ENCODE results near the gene SLC5A9. TPM values are rescaled to one million over a fixed set of nuclear protein-coding genes. Genes with fewer than 3 reads are reported as not detected.

The SLC5A9 gene
- total and polyA plus RNA-seq, 9 of the 15 experiments (the other 6 are each of a cell fraction or from before 2014, with no cell fraction given): not detected

DNA sequence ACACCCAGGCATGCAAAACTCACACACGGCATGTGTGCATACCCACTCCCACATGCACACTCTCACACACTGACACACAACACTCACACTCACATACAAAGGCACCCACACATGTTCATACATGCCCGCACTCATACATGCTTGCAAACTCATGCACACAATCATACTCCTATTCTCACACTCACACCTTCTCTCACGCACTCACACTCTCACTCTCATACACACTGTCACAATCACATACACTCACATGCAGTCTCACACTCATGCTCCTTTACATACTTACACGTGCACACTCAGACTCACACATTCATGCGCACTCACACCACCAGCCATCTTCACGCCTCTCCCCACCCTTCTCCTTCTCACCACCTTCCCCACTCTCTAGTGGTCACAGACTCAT lies 3.1 kb downstream of the SLC5A9 start:
- FAIRE-seq (no peak), ATAC-seq (no peak), DNase-seq (ENCODE audit: extremely low read depth in 1 of 4, low spot score in 3 of 4) (no peak)
- ChIA-PET CTCF (ENCODE audit: low intra/inter-chr PET ratio) (no interaction called here), POLR2A (interaction anchor here (0.8 kb wide), 1 partner anchor 271 kb away, joined by 3 read pairs; no protein-coding TSS in a partner anchor)
- Histone ChIP-seq H3K79me2 (ENCODE audit: control insufficient read depth, insufficient read depth, low read length) (no peaks in the 10 kb centered on the region), H3K27ac (ENCODE audit: extremely low read depth, low read depth, low read length) (no peak overlapping the region), H3K4me3 (no peak overlapping the region), H3K27me3 (ENCODE audit: control insufficient read depth in 2 of 2, insufficient read depth in 2 of 2, low read length in 2 of 2) (no peaks in the 10 kb centered on the region; a peak in 1 of 5 replicates), H3K9me1 (ENCODE audit: control insufficient read depth, insufficient read depth, low read length) (no peaks in the 10 kb centered on the region), H2AFZ (ENCODE audit: low read depth, low read length) (no peak overlapping the region), H3K9ac (ENCODE audit: insufficient read depth in 1 of 2, low read depth in 2 of 2, low read length in 2 of 2) (no peak overlapping the region), H3K4me1 (replicated peaks in 1 of 2; ENCODE audit: control insufficient read depth in 2 of 2, insufficient read depth in 2 of 2, low read length in 2 of 2) (no peaks in the 10 kb centered on the region), H4K20me1 (replicated peaks; ENCODE audit: control insufficient read depth, insufficient read depth, low read length) (peaks cover 3% of the 10 kb centered on the region; the same call in 1 of the 2 replicates), H3K4me2 (ENCODE audit: insufficient read depth, low read length) (no peak overlapping the region), H3K9me3 (replicated peaks; ENCODE audit: control insufficient read depth, insufficient read depth, low read depth, low read length) (no peaks in the 10 kb centered on the region), H3K36me3 (ENCODE audit: control insufficient read depth, insufficient read depth, low read length) (no peaks in the 10 kb centered on the region)
- 0% methylated on average over 6 of the region's 6 CpGs for WGBS (ENCODE audit: insufficient coverage, low coverage, missing lambda C conversion rate)
- intact Hi-C loops (cut with micrococcal nuclease): no loop called here
- BruUV-seq (replicated peaks): no TSS peak
- in situ Hi-C loops (cut with MboI): no loop called here
- TF ChIP-seq TGIF2 (CRISPR knock-in tag; IDR thresholded peaks at IDR 0.05) (no peak), ZNF41 (CRISPR knock-in tag; conservative IDR thresholded peaks at IDR 0.05) (no peak), ZKSCAN1 (IDR thresholded peaks at IDR 0.05; ENCODE audit: low read depth, low read length) (no peak), SP1 (CRISPR knock-in tag; IDR thresholded peaks at IDR 0.05) (no peak), SIX5 (IDR thresholded peaks at IDR 0.05; ENCODE audit: borderline replicate concordance in 1 of 2, insufficient read depth in 1 of 2, low read depth in 1 of 2, low read length in 2 of 2) (no peak), DIDO1 (tag; IDR thresholded peaks at IDR 0.05; ENCODE audit: low read depth) (no peak), NR1H2 (CRISPR knock-in tag; IDR thresholded peaks at IDR 0.05) (no peak), EHMT2 (IDR thresholded peaks at IDR 0.05) (no peak), ZNF551 (CRISPR knock-in tag; IDR thresholded peaks at IDR 0.05) (no peak), CREM (IDR thresholded peaks at IDR 0.05; ENCODE audit: low read depth) (no peak)
